Measurements from ENCODE around the gene WAPL.
"Not testable (repeated sequence)": the region's sequence is repeated elsewhere in the genome, so short reads cannot be mapped to it uniquely, and the experiment has no call there.

Gene WAPL, protein sequence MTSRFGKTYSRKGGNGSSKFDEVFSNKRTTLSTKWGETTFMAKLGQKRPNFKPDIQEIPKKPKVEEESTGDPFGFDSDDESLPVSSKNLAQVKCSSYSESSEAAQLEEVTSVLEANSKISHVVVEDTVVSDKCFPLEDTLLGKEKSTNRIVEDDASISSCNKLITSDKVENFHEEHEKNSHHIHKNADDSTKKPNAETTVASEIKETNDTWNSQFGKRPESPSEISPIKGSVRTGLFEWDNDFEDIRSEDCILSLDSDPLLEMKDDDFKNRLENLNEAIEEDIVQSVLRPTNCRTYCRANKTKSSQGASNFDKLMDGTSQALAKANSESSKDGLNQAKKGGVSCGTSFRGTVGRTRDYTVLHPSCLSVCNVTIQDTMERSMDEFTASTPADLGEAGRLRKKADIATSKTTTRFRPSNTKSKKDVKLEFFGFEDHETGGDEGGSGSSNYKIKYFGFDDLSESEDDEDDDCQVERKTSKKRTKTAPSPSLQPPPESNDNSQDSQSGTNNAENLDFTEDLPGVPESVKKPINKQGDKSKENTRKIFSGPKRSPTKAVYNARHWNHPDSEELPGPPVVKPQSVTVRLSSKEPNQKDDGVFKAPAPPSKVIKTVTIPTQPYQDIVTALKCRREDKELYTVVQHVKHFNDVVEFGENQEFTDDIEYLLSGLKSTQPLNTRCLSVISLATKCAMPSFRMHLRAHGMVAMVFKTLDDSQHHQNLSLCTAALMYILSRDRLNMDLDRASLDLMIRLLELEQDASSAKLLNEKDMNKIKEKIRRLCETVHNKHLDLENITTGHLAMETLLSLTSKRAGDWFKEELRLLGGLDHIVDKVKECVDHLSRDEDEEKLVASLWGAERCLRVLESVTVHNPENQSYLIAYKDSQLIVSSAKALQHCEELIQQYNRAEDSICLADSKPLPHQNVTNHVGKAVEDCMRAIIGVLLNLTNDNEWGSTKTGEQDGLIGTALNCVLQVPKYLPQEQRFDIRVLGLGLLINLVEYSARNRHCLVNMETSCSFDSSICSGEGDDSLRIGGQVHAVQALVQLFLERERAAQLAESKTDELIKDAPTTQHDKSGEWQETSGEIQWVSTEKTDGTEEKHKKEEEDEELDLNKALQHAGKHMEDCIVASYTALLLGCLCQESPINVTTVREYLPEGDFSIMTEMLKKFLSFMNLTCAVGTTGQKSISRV (N-terminal part only)

DNA sequence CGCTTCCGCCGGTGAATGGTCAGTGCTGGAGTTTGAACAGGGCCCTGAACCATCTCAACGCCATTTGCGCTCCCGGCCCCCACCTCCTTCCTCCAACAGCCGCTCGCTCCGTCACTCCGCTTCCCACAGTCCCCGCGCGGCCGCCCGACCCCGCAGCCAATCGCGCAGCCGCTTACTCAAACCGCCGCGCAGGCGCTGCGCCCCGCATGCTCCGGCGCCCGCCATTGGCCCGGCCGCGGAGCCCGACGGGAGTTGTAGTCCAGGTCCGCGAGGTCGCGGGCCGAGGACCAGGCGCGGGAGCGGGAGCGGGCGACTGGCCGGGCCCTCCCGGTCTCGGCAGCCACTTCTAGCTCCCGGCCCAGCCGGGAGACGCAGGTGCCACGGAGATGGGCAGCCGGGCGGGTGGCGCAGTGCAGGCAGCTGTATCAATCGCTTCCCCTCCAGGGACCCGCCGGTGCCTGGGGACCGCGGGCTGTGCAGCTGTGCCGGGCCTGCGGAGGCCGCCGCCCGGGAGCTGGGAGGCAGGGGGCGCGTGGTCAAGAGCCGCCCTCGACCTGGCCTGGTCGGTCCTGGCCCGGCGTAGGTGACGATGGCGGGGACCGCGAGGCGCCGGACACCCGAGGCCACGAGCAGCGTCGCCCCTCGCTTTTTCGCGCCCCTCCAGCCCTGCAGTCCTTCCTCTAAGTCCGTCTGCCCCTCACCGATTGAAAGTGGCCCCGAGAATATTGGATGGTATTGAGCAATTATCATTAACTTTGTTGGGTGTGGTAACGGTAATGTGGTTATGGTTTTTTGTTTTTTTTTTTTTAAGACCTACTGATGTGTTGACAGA is at the start of gene WAPL:
TSS of gene WAPL (minus strand) at position 115 of the 832 bp plus-strand sequence. CDS start 3,723 bp downstream, outside the sequence.
- TF ChIP-seq, protein P1, sequence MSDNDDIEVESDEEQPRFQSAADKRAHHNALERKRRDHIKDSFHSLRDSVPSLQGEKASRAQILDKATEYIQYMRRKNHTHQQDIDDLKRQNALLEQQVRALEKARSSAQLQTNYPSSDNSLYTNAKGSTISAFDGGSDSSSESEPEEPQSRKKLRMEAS (IDR thresholded peaks at IDR 0.05; ENCODE audit: low read depth, low read length): peak; percentile 66
- TF ChIP-seq MYC (IDR thresholded peaks at IDR 0.05; ENCODE audit: low read depth, low read length) (peak; percentile 86), POLR2A (IDR thresholded peaks at IDR 0.05; ENCODE audit: extremely low read depth, insufficient read length) (peak; percentile 73)
- TF ChIP-seq, protein P2, sequence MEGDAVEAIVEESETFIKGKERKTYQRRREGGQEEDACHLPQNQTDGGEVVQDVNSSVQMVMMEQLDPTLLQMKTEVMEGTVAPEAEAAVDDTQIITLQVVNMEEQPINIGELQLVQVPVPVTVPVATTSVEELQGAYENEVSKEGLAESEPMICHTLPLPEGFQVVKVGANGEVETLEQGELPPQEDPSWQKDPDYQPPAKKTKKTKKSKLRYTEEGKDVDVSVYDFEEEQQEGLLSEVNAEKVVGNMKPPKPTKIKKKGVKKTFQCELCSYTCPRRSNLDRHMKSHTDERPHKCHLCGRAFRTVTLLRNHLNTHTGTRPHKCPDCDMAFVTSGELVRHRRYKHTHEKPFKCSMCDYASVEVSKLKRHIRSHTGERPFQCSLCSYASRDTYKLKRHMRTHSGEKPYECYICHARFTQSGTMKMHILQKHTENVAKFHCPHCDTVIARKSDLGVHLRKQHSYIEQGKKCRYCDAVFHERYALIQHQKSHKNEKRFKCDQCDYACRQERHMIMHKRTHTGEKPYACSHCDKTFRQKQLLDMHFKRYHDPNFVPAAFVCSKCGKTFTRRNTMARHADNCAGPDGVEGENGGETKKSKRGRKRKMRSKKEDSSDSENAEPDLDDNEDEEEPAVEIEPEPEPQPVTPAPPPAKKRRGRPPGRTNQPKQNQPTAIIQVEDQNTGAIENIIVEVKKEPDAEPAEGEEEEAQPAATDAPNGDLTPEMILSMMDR (IDR thresholded peaks at IDR 0.05; ENCODE audit: low read depth, low read length): no peak
- DNase-seq (ENCODE audit: low read depth): peak; percentile 98
- H3K4me3 ChIP-seq (ENCODE audit: low read depth, low read length): peak within 1 kb of the TSS; percentile 87

DNA sequence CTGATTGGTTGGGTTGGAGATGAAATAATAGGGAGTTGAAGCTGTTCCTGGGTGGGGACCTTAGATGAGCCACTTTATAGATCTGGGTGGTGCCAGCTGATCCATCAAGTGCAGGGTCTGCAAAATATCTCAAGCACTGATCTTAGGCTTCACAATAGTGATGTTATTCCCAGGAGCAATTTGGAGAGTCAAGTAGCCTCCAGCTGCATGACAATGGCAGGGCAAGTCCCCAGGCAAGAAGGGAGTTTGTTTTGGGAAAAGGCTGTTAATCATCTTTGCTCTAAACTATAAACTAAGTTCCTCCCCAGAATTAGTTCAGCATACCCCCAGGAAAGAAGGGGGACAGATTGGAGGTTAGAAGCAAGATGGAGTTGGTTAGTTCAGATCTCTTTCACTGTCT is 47.7 kb upstream of the WAPL start:
- no peak overlapping the region for H3K4me3 ChIP-seq (ENCODE audit: low read depth, low read length)
- TF ChIP-seq, protein P1 (IDR thresholded peaks at IDR 0.05; ENCODE audit: low read depth, low read length): no peak
- TF ChIP-seq MYC (IDR thresholded peaks at IDR 0.05; ENCODE audit: low read depth, low read length): no peak
- TF ChIP-seq POLR2A (IDR thresholded peaks at IDR 0.05; ENCODE audit: extremely low read depth, insufficient read length): no peak
- TF ChIP-seq, protein P2 (IDR thresholded peaks at IDR 0.05; ENCODE audit: low read depth, low read length): no peak
- DNase-seq (ENCODE audit: low read depth): no peak

DNA sequence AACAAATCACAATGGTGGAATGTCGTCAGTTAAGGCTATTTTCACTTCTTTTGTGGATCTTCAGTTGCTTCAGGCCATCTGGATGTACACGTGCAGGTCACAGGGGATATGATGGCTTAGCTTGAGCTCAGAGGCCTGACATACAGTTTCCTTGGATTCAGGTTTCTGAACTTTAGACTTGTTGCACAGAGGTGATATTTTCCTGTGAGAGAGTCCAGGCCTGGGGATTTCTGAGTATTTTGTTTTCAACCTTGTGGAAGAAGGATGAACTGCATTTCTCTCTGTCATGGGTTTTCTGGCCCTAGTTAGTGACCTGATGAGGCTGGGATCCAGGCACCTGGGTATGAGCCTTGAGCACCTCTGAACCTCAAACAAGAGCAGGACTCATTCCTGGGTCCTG is 44.9 kb upstream of the WAPL start:
- DNase-seq (ENCODE audit: low read depth); H3K4me3 ChIP-seq (ENCODE audit: low read depth, low read length): not testable (repeated sequence)

DNA sequence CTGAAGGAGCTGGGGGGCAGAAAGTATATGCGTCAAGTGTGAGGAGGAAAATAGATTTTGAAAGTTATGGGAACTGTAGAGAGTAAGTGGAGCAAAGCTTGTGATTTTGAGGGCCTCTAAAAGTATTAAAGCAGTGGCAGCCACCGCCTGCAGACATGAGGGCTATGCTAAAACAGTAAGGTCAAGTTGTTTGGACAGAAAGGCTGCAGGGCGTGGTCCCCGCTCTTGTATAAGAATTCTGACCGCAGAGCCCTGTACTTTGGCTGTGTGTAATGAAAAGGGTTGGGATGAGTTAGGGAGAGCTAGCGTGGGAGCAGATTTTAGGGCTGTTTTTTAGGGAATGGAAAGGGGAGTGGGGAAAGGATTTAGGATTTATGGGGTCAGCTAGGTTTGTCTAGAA is 41.7 kb upstream of the WAPL start:
- not testable (repeated sequence) for H3K4me3 ChIP-seq (ENCODE audit: low read depth, low read length); DNase-seq (ENCODE audit: low read depth)

DNA sequence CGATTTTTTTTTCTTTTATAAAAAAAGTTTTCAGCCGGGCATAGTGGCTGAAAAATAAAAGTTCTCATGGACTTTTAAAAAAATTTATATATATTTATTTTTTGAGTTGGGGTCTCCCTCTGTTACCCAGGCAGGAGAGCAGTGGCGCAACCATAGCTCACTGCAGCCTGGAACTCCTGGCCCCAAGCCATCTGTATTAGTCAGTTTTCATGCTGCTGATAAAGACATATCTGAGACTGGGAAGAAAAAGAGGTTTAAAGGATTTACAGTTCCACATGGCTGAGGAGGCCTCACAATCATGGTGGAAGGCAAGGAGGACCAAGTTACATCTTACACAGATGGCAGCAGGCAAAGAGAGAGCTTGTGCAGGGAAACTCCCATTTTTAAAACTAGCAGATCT is 37.1 kb upstream of the WAPL start:
- not testable (repeated sequence) for DNase-seq (ENCODE audit: low read depth); H3K4me3 ChIP-seq (ENCODE audit: low read depth, low read length)

DNA sequence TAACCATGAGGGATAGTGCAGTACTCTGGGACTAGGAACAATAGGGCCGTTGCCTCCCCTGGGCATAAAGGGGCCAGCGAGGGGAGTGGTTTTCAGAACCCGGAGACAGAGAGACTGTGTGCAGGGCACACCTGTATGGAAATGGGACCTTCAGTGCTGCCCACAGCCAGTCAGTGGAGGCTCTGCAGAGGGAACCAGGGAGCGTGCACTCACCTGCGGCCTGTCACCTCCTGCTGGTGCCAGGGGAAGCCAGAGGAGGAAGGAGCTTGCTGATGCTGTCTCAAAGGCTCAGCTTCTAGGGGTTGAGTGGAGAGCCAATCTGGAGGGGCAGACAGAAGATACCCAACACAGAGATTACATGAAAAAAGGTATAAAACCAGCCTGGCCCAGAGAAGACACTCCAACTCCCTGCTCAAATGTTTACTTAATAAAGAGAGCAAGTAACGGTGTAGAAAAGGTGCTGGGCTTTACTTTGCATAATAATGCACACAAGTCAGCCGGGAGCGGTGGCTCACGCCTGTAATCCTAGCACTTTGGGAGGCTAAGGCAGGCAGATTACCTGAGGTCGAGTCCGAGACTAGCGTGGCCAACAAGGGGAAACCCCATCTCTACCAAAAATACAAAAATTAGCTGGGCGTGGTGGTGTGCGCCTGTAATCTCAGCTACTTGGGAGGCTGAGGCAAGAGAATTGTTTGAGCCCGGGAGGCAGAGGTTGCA is 35.5 kb upstream of the WAPL start:
- DNase-seq (ENCODE audit: low read depth): no peak
- H3K4me3 ChIP-seq (ENCODE audit: low read depth, low read length): no peak overlapping the region
- TF ChIP-seq, protein P1 (IDR thresholded peaks at IDR 0.05; ENCODE audit: low read depth, low read length): no peak
- no peak for TF ChIP-seq POLR2A (IDR thresholded peaks at IDR 0.05; ENCODE audit: extremely low read depth, insufficient read length)
- TF ChIP-seq, protein P2 (IDR thresholded peaks at IDR 0.05; ENCODE audit: low read depth, low read length): no peak

Data from NB4 (cell line).